ENCODE measurements around the gene RAPGEF5. TPM values are rescaled to one million over a fixed set of nuclear protein-coding genes. Genes with fewer than 3 reads are reported as not detected.

The RAPGEF5 gene
- total and polyA plus RNA-seq, 12 donors: 5.1 to 87.0 (median 26.0) TPM

DNA sequence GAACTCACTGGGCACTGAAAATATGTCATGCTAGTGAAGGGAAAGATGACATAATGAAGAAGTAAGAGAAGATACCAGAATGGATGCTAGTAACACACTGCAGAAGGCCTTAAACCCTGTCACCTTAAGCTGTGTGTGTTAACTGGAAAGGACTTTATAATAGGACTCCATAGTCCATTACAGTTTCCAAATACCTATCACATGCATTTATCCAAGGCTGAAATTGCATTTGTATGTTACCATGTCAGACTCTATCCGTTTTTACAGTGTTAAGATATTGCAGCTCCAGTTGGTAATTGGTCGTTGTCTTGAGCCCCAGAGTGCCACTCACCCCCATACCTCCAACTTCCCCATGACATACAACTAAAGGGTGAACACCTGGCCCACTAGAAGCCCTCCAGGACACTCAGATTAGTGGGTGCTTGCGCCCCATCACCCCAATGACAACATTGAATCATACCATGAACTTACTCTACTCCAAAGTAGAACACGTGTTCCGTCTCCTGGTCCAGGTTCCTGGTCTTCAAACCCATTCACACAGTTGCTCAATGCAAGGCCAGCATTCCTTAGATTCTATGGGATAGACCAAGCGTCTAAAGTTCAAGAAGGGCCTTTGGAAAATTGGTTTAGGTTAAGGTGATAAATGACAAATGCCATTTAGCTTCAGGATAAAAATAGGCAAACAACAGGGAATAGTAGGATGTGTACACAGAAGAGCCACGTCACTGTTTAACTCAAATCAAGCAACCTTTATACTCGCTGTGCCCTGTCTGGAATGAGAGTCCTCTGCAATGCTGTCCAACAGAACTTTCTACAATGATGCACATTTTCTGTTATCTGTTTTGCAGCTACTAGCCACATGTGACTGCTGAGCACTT lies 2.1 kb upstream of the RAPGEF5 start:
- peaks cover 14% of the 10 kb centered on the region for H3K27me3 ChIP-seq
- H3K36me3 ChIP-seq (replicated peaks in 1 of 2): no peaks in the 10 kb centered on the region
- no peak overlapping the region for H3K4me3 ChIP-seq
- no peak overlapping the region for H3K27ac ChIP-seq
- WGBS, 4 donors: 85 to 93% (median 89%) methylated on average over 8 of the region's 8 CpGs
- intact Hi-C loops (cut with DNase I): no loop called here
- DNase-seq: no peak
- no peaks in the 10 kb centered on the region for H3K4me1 ChIP-seq (replicated peaks in 1 of 2)
- TF ChIP-seq POLR2A (IDR thresholded peaks at IDR 0.05) (no peak), CTCF (IDR thresholded peaks at IDR 0.05) (no peak)
- no peaks in the 10 kb centered on the region for H3K9me3 ChIP-seq (replicated peaks in 1 of 3)

- intact Hi-C loops (cut with DNase I): no loop called here
- DNase-seq: peak in 1 of 7 donors; percentile 28
- Histone ChIP-seq H3K27me3 (peaks cover 14% of the 10 kb centered on the region), H3K27ac (no peak overlapping the region), H3K4me1 (replicated peaks in 1 of 2) (no peaks in the 10 kb centered on the region), H3K9me3 (replicated peaks in 1 of 3) (no peaks in the 10 kb centered on the region), H3K4me3 (peak overlapping the region in 1 of 4 donors; percentile 24), H3K36me3 (replicated peaks in 1 of 2) (no peaks in the 10 kb centered on the region)
- 30 to 41% (median 34%) methylated on average over 17 to 23 of the region's 23 CpGs for WGBS, 4 donors
- no peak for TF ChIP-seq CTCF (IDR thresholded peaks at IDR 0.05)
These were observed 589 bp upstream of the RAPGEF5 start for GRCh38 chr7:22357311-22358175.

- no peak overlapping the region for H3K27ac ChIP-seq
- intact Hi-C loops (cut with DNase I): no loop called here
These were observed 803 bp downstream of the RAPGEF5 start for GRCh38 chr7:22356010-22356691.

More at GRCh38 chr7:22356010-22356691, 803 bp downstream of the RAPGEF5 start:
- 17 to 76% (median 21%) methylated on average over 7 to 26 of the region's 26 CpGs for WGBS, 4 donors
- H3K4me1 ChIP-seq (replicated peaks in 1 of 2): peaks cover 0 to 9% of the 10 kb centered on the region in 2 donors
- H3K4me3 ChIP-seq: peak overlapping the region in 1 of 4 donors; percentile 24
- DNase-seq: no peak
- no peaks in the 10 kb centered on the region for H3K9me3 ChIP-seq (replicated peaks in 1 of 3)
- H3K36me3 ChIP-seq (replicated peaks in 1 of 2): no peaks in the 10 kb centered on the region
- TF ChIP-seq POLR2A (IDR thresholded peaks at IDR 0.05): no peak
- TF ChIP-seq CTCF (IDR thresholded peaks at IDR 0.05): no peak
- H3K27me3 ChIP-seq: peaks cover 14% of the 10 kb centered on the region
